ENCODE results near the gene ARL5B.

ARL5B gene

GRCh38 chr10:18718991-18719390, 59.8 kb downstream of the ARL5B start:
- no peak for DNase-seq

DNA sequence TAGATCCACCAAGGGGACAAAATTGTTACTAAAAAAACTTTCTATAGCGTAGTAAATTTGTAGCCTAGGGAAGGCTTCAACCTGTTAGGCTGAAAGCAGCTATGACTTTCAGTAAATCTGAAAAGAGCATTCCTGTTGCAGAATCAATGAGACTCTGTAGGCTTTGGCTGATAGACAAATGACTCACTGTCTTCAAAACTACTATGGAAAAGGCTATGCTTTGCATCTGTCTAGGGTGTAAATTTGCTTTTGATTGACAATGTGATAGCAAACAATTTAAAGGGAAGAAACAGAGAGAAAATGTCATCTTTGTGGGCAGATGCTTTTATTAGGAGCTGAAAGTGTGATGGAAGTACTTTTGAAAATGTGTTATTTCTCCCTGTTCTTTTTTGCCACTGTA, 60.6 kb downstream of the ARL5B start:
- DNase-seq, result no peak

- DNase-seq, result no peak
Measured at GRCh38 chr10:18721067-18721466, 61.8 kb downstream of the ARL5B start.

- DNase-seq, result no peak
Measured at GRCh38 chr10:18723801-18724200, 64.6 kb downstream of the ARL5B start.

Data from activated effector memory CD4-positive, alpha-beta T cell treated with anti-CD3 and anti-CD28 coated beads, Interleukin-2, amount 50 U/mL, for 16 hours (primary cell).